NCI-H1048 (cell line): Measurements from ENCODE around the gene IER2.

ENCODE experiments used
- DNase-seq: peaks from one replicate; lab custom pipeline; 2025; lab: John Stamatoyannopoulos, UW

IER2 gene

GRCh38 chr19:13119627-13120026, 30.6 kb upstream of the IER2 start:
- DNase-seq = no peak

DNA sequence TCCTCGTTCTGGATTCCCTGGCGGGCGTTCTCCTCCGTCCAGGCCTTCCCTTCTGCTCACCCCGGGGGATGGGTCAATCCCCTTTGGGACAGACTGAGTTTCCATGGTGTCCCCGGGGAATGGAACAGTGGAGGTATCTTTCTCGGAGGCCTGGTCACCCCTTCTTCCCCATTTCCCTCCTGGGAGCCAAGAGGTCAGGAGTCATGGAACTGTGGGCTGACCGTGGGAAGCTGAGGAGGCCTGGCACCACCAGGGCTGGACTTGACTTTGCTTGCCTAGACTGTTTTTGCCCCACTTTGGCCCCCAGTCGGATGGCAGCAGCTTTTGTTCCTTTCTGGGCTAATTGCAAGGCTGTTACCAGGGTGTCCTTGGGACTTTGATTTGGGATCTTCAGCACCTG, 30.2 kb upstream of the IER2 start:
- no peak for DNase-seq

DNA sequence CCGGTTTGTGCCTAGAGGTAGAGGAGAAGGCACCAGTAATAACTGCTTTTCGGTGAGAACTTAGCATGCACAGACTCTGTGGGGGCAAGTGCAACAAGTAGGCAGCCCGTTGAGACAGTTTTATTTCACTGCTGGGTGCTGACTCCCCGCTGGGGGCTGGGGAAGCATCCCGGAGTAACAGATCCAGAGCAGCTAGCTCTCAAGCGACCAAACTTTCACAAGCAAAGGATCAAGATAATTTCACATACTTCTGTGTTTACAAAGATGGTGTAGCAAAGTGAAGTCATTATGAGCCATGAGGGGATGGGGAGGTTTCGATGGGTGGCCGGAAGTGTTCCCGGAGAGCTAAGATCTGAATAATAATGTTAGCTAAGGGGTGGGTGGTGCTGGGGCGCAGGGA, 29.4 kb upstream of the IER2 start:
- no peak for DNase-seq

DNA sequence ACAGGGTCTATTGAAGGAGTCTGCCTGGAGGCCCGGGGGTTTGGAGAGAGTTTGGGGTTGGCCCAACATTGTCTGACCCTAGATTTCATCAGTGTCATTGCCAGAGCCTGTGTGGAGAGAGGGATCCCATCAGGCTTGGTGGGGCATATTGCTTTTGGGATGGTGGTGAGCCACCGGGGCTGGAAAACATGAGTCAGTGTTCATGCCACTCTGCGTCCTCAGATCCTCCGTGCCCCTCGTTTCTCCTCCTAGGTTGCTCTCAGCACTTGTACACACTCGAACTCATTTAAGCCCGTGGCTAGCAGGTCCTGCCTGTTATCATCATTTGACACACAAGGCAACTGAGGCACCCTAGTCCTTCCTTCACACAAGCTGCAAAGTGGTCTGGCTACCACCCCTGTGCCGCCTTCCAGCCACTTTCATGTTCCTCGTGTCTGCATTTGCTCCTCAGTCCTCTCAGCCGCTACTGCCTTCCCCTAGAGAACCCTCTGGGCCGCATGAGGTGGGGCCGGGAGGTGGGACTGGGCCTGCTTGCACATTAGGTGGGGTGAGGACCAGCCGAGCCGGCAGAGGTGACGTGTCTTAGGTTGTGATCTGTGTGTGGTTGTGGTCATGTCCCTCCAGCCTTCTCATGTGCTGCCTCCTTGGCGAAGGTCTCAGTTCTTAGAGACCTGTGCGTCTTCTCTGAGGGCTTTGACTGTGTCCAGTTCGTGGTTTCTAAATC, 28.5 kb upstream of the IER2 start:
- DNase-seq = no peak

DNA sequence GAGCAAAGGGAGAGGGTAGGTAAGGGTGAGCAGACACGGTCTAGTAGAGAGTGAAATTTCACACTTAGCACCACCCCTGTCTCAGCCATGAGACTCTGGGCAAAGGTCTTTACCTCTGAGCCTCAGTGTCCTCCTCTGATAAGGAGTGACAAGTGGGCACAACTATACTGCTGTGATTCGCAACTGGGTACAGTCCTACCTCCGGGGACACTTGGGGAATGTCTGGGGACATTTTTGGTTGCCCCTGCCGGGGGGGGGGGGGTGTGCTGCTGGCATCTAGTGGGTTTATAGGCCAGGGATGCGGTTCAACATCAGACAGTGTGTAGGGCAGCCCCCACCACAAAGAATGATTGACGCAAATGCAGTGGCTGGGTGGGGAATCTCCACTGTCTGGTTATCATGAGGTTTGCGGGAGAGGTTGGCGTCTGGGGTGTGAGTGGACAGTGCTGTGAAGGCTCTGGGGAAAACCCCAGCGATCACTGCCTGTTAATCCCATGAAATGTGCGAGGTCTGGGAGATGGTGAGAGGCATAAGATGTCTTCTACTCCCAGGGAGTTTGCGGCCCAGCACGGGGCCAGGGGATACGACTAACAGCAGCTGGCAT, 27.8 kb upstream of the IER2 start:
- no peak for DNase-seq

DNA sequence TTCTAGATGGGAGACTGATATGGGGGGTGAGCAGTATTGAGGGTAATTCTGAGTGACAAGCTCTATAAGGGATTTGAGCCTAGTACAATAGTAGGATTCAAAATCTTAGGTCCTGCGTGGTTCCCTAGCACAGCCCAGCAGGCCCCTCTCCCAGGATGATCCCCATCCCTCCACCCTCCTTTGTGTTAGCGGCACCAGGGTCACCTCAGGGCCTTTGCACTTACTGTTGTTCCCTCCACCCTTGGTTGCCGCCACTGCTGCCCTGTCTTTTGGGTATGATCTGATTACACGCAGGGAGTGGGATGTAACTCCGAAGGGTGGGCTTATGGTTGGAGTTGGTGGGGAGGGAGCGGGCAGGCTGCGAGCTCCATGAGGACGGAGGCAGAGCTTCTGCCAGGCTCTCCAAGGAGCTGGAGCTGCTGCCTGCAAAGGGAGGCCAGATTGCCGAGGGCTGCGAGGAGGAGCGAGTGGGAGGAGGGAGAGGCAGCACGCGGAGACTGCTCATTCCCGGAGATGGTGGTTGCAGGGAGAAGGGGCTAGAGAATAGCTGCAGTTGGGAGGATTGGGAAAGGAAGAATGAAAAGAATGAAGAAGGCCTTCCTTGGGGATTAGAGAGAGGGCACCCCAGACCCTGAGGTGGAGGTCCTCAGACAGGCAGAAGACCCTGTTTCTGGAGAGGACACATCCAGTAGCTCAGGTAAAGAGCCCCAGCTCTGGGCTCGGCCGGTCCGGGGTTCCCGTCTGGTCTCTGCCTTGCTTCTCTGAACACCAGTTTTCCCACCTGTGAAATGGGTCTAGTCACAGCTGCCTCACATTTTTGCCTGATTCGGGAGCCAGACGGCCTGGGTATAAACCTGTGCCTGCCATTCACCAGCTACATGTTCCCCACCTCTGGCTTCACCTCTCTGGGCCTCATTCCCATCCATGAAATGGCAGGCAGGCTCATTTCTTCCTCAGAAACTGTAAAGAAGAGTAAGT, 26.9 kb upstream of the IER2 start:
- DNase-seq = no peak

GRCh38 chr19:13127051-13127450, 23.2 kb upstream of the IER2 start:
- DNase-seq = no peak

DNA sequence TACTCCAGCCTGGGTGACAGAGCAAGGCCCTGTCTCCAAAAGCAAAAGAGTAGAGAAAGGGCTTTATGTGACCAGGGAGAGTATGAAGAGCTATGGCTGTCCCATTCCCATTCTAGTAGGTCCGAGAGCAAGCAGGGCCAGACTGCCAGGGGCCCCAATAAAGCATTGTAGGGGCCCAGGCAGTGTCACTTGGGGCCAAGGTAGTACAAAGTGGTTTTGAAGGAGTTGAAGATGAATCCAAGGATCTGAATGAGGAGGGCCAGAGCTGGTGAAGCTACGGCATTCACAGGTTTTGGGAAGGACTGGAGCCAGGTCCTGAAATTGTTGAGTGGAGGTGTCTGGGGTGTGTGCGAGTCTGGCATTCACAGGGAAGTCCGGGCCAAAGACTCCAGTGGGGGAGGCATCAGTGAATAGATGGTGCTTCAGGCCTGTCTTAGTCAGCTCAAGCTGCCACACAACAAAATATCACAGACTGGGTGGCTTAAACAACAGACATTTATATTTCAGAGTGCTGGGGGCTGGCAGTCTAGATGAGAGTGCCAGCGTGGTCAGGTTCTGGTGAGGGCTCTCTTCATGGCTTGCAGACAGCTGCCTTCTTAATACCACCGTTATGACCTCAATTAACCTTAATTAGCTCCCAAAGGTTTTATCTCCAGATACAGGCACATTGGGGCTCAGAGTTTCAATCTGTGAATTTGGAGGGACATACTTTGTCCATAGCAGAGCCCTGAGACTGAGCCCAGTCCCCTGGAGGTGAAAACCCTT, 22.2 kb upstream of the IER2 start:
- DNase-seq = no peak

GRCh38 chr19:13128583-13128982, 21.6 kb upstream of the IER2 start:
- no peak for DNase-seq

- DNase-seq = no peak
Measured at GRCh38 chr19:13129384-13129783, 20.8 kb upstream of the IER2 start.

GRCh38 chr19:13130886-13131490, 19.2 kb upstream of the IER2 start:
- DNase-seq = no peak

DNA sequence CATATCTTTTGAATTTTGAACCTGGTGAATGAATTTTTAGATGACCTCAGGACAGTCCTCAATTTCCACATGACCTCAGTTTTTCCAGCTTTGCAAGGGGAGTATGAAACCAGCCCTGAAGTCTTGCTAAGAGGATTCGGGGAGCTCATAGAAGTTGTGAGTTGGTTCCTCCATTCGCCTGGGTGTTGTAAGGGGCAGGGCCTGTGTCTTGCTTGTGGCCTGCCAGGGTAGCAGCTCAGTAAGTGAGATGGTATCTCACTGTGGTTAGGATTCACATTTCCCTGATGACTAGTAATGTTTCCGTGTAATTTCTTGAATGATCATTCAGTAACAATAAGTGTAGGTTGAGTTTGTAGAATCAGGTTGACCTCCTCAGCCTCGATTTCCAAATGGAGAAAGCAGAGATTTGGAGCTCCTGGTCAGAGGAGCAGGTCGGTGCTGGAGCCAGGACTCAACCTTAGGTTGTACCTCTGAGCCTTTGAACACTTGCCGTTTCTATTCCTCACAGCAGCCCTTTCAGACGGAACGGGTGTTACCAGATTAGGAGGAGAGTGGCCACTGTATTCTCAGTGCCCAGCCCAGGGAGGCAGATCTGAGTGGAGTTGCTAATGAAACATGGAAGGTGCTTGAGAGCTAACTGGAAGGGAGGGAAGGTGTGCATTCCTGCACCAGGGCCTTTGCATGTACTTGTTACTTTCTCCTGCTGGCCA, 17.6 kb upstream of the IER2 start:
- no peak for DNase-seq

DNA sequence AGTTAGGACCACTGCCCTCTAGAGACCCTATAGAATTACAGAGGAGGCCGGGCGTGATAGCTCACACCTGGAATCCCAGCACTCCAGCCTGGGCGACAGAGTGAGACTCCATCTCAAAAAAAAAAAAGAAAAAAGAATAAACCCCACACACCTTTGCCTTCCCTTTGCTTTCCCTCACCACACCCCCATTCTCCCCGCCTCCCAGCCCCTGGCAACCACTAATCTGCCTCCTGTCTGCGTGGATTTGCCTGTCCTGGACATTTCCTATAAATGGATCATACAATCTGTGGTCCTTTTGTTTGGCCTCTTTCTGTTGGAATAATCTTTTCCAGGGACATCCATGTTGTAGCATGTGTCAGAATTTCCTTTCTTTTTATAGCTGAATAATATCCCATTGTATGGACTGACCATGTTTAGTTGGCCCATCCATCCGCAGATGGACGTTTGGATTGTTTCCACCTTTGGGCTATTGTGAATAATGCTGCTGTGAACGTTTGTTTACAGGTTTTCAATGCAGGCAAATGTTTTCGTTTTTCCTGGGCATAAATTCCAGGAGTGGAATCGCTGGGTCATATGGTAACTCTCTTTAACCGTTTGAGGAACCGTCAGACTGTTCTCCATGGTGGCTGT, 16.9 kb upstream of the IER2 start:
- DNase-seq = no peak

DNA sequence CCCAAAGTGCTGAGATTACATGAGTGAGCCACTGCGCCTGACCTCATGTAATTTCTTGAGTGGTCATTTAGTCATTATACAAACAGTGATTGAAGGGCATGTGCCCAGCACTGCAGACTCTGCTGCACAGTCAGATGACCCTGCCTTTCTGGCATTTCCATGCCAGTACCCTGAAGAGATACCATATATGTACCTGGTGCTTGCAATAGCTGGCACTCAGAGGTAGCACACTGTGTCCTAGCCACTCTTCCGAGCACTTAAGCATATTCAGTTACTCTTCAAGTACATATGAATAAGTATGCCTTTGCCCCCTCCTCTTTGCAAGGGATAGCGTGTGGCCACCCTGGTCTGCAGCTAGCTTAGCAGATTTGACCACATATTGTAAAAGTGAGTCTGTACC, 15.6 kb upstream of the IER2 start:
- DNase-seq = no peak

DNA sequence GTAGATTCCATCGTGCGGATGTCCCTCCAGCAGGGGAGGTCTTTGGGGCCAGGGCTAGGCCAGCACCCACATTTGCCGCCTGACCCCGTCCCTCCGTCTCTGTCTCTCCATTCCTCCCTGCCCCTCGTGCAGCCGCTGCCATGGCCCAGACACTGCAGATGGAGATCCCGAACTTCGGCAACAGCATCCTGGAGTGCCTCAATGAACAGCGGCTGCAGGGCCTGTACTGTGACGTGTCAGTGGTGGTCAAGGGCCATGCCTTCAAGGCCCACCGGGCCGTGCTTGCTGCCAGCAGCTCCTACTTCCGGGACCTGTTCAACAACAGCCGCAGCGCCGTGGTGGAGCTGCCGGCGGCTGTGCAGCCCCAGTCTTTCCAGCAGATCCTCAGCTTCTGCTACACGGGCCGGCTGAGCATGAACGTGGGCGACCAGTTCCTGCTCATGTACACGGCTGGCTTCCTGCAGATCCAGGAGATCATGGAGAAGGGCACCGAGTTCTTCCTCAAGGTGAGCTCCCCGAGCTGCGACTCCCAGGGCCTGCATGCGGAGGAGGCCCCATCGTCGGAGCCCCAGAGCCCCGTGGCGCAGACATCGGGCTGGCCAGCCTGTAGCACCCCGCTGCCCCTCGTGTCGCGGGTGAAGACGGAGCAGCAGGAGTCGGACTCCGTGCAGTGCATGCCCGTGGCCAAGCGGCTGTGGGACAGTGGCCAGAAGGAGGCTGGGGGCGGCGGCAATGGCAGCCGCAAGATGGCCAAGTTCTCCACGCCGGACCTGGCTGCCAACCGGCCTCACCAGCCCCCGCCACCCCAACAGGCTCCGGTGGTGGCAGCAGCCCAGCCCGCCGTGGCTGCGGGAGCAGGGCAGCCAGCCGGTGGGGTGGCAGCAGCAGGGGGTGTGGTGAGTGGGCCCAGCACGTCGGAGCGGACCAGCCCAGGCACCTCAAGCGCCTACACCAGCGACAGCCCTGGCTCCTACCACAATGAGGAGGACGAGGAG, 14.8 kb upstream of the IER2 start:
- DNase-seq = no peak

DNA sequence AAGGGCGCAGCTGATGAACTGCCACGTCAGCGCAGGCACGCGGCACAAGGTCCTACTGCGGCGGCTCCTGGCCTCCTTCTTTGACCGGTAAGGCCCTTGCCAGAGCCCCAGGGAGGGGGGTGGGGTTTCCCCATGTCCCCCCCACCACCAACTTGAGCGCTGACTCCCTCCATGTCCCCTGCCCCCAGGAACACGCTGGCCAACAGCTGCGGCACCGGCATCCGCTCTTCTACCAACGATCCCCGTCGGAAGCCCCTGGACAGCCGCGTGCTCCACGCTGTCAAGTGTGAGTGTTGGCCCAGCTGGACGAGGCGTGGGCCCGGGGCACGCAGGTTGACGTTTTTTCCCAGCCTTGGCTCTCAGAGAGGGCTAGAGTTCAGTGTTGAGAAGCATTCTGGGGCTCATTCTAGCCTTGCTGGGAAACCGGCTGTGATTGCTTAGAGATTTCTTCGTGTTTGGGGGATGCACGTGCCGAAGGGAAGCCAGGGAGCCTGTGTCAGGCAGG, 12.9 kb upstream of the IER2 start:
- DNase-seq = no peak

GRCh38 chr19:13138171-13138915, 11.9 kb upstream of the IER2 start:
- no peak for DNase-seq

- no peak for DNase-seq
Measured at GRCh38 chr19:13138916-13139198, 11.4 kb upstream of the IER2 start.
